Osteocyte (in vitro differentiated cells): ENCODE measurements around the gene NRG2. TPM values are rescaled to one million over a fixed set of nuclear protein-coding genes. Genes with fewer than 3 reads are reported as not detected.

Experiments used
- DNase-seq: peaks from one replicate; pipeline ENCODE4 v3.0.0; 2021; ENCODE audit warnings: mixed read lengths; ENCODE audit not compliant: unreplicated experiment; ENCODE audit errors: extremely low spot score
- H3K27ac Mint-ChIP-seq: one replicate; pipeline ENCODE4 v1.8.0; 2021; ENCODE audit warnings: mild to moderate bottlenecking, mixed read lengths; ENCODE audit not compliant: unreplicated experiment
- H3K27me3 Mint-ChIP-seq: one replicate; pipeline ENCODE4 v1.8.0; 2021; ENCODE audit warnings: mixed read lengths; ENCODE audit not compliant: unreplicated experiment
- H3K36me3 Mint-ChIP-seq: one replicate; pipeline ENCODE4 v1.8.0; 2021; ENCODE audit warnings: mixed read lengths; ENCODE audit not compliant: unreplicated experiment
- H3K4me1 Mint-ChIP-seq: one replicate; pipeline ENCODE4 v1.8.0; 2021; ENCODE audit warnings: mixed read lengths; ENCODE audit not compliant: unreplicated experiment
- H3K4me3 Mint-ChIP-seq: one replicate; pipeline ENCODE4 v1.8.0; 2021; ENCODE audit warnings: mild to moderate bottlenecking, moderate library complexity, mixed read lengths; ENCODE audit not compliant: unreplicated experiment
- H3K9me3 Mint-ChIP-seq: one replicate; pipeline ENCODE4 v1.8.0; 2021; ENCODE audit warnings: mixed read lengths; ENCODE audit not compliant: unreplicated experiment
- CTCF ChIP-seq: fragments of 200-600 bp; sonication (generic); IDR thresholded peaks from 2 replicates; pipeline ENCODE4 v1.5.0; 2021; ENCODE audit warnings: antibody characterized with exemption, mild to moderate bottlenecking, moderate library complexity
- total RNA-seq: library from RNA; stranded (reverse); gene quantifications from 2 replicates; pipeline ENCODE4 v1.2.1, GENCODE V29; 2021

The NRG2 gene
- total RNA-seq, 1 donor from 2014 or later = 0.86 TPM

- Mint-ChIP-seq H3K27me3 (peaks cover 51% of the 10 kb centered on the region), H3K4me3 (no peak overlapping the region), H3K4me1 (no peaks in the 10 kb centered on the region), H3K27ac (no peak overlapping the region), H3K9me3 (no peaks in the 10 kb centered on the region), H3K36me3 (no peaks in the 10 kb centered on the region)
- no peak for TF ChIP-seq CTCF
- no peak for DNase-seq
Measured at GRCh38 chr5:139954462-139954861, 88.6 kb downstream of the NRG2 start.

DNA sequence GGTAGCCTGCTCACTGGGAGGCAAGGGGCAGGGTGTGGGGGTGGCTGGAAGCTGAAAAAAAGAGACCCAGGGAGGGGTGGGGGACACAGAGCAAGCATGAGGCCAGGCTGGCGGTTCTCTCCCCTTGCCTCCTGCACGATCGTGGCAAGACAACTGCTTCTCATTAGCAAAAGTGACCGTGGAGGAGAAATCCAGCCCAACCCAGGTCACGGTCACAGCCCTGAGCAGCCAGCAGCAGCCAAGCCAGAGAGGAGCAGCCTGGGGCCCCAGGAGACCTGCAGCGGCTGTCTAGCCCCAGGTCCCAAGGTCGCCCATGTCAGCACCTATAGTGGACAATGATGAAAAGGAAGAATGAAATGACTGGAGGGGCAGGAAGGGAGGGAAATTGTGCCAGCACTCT, 89.1 kb downstream of the NRG2 start:
- Mint-ChIP-seq H3K9me3 (no peaks in the 10 kb centered on the region), H3K27ac (no peak overlapping the region), H3K27me3 (peaks cover 53% of the 10 kb centered on the region), H3K4me1 (no peaks in the 10 kb centered on the region), H3K4me3 (no peak overlapping the region), H3K36me3 (no peaks in the 10 kb centered on the region)
- peak; percentile 71 for DNase-seq
- TF ChIP-seq CTCF = no peak

- Mint-ChIP-seq H3K27ac (no peak overlapping the region), H3K4me1 (no peaks in the 10 kb centered on the region), H3K27me3 (peaks cover 64% of the 10 kb centered on the region), H3K4me3 (no peak overlapping the region), H3K36me3 (no peaks in the 10 kb centered on the region), H3K9me3 (no peaks in the 10 kb centered on the region)
- TF ChIP-seq CTCF = no peak
- peak; percentile 69 for DNase-seq
Measured at GRCh38 chr5:139952574-139952973, 90.5 kb downstream of the NRG2 start.

- Mint-ChIP-seq H3K4me3 (no peak overlapping the region), H3K9me3 (no peaks in the 10 kb centered on the region), H3K27ac (no peak overlapping the region), H3K27me3 (peaks cover 67% of the 10 kb centered on the region), H3K36me3 (no peaks in the 10 kb centered on the region), H3K4me1 (no peaks in the 10 kb centered on the region)
- no peak for TF ChIP-seq CTCF
- no peak for DNase-seq
Measured at GRCh38 chr5:139951983-139952382, 91.1 kb downstream of the NRG2 start.

- no peak overlapping the region for H3K27ac Mint-ChIP-seq
Measured at GRCh38 chr5:139951296-139951924, 91.7 kb downstream of the NRG2 start.

More at GRCh38 chr5:139951296-139951924, 91.7 kb downstream of the NRG2 start:
- no peaks in the 10 kb centered on the region for H3K4me1 Mint-ChIP-seq
- no peaks in the 10 kb centered on the region for H3K9me3 Mint-ChIP-seq
- H3K4me3 Mint-ChIP-seq = no peak overlapping the region
- TF ChIP-seq CTCF = no peak
- DNase-seq = peak; percentile 65
- no peaks in the 10 kb centered on the region for H3K36me3 Mint-ChIP-seq
- peaks cover 71% of the 10 kb centered on the region for H3K27me3 Mint-ChIP-seq
